D721Med (cell line): ENCODE measurements around the gene DCTPP1.
"Not testable (repeated sequence)": the region's sequence is repeated elsewhere in the genome, so short reads cannot be mapped to it uniquely, and the experiment has no call there.

Source experiments
- DNase-seq: peaks from one replicate; pipeline ENCODE4 v3.0.0; 2011; ENCODE audit warnings: low spot score; ENCODE audit not compliant: insufficient read length
- FAIRE-seq: peaks from 2 replicates; lab custom pipeline; 2011; peaks lifted over from hg19 to GRCh38; lab: Jason Lieb, UNC
- CTCF ChIP-seq: IDR thresholded peaks from 2 replicates; pipeline ENCODE4 v1.5.1; 2012; ENCODE audit warnings: mild to moderate bottlenecking, control low read depth; ENCODE audit not compliant: insufficient read depth; ENCODE audit errors: missing control alignments

The DCTPP1 gene

DNA sequence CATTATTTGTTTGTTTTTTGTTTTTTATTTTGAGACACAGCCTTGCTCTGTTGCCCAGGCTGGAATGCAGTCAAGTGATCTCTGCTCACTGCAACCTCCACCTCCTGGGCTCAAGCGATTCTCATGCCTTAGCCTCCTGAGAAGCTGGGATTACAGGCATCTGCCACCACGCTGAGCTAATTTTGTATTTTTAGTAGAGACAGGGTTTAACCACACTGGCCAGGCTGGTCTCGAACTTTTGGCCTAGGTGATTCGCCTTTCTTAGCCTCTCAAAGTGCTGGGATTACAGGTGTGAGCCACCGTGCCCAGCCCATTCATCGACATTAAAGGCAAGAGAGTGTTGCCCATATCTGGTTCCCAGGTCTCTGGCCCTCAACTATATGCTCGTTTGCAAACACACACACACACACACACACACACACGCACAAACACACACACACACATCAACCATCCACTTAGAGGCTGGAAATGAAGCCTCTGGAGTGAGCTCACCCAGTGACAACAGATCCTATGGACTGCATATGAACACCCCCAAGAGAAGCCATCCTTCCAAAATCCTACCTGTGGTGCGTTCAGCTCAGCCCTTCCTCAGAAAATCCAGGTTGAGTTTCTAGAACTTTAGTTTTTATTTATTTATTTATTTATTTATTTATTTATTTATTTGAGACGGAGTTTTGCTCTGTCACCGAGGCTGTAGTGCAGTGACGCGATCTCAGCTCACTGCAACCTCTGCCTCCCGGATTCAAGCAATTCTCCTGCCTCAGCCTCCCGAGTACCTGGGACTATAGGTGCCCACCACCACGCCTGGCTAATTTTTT lies 28.1 kb upstream of the DCTPP1 start:
- FAIRE-seq (no peak), DNase-seq (no peak)
- TF ChIP-seq CTCF = no peak

- no peak for TF ChIP-seq CTCF
- DNase-seq = no peak
- FAIRE-seq = no peak
Measured at GRCh38 chr16:30457256-30457655, 27.4 kb upstream of the DCTPP1 start.

DNA sequence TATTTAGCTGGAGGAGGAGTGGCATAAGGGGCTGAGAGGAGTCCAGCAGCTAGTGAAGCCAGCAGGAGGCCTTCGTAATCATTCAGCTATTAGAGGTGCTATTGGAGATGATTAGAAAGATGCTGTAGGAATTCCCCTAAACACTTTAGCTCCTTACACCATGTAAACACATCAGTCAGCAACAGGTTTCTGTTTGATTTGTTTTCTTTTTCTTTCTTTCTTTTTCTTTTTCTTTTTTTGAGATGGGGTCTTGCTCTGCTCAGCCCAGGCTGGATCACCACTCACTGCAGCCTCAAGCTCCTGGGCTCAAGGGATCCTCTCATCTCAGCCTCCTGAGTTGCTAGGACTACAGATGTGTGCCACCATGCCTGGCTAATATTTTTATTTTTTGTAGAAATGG lies 26.5 kb upstream of the DCTPP1 start:
- no peak for TF ChIP-seq CTCF
- no peak for DNase-seq

GRCh38 chr16:30452709-30453580 lies 23.1 kb upstream of the DCTPP1 start:
- not testable (repeated sequence) for FAIRE-seq, DNase-seq

More for the DNA sequence above, 26.5 kb upstream of the DCTPP1 start:
- no peak for FAIRE-seq

GRCh38 chr16:30449116-30449435 lies 19.2 kb upstream of the DCTPP1 start:
- DNase-seq (no peak), FAIRE-seq (no peak)
- TF ChIP-seq CTCF = no peak

DNA sequence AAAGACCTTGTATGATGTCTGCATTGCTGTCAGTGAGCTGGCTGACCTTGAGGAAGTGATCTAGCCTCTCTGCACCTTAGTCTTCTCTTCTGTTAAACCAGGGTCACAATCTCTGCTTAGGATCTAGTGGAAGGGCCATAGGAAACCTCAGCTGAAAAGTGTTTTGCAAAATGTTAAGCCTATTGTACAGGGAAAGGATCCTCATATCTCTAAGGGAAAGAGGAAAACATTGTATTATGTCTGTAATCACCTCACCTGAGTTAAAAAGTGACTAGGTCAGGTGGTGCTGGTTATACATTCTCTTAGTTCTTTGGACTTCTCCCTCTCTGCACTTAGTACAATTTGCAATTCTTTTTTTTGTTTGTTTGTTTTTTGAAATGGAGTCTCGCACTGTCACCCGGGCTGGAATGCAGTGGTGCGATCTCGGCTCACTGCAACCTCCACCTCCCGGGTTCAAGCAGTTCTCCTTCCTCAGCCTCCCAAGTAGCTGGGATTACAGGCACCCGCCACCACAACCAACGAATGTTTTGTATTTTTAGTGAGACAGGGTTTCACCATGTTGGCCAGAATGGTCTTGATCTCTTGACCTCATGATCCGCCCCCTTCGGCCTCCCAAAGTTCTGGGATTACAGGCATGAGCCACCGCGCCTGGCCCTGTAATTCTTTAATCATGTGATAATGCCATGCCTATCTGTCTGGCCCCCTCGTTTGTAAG lies 17.8 kb upstream of the DCTPP1 start:
- no peak for FAIRE-seq
- no peak for TF ChIP-seq CTCF
- DNase-seq = no peak

DNA sequence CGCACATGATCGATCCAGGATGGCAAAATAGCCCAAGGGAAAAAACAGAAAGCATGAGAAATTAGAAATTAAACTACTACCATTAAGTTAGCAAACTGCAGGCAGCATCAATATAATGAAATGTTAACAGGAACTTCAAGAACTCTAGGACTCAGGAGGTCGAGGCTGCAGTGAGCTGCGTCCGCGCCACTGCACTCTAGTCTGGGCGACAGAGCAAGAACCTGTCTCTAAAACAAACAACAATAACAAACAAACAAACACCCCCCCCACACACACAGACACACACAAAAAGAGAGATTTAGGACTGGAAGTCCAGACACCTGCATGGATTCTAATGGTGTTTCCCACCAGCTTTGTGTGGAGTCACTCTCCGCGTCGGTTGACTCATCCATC lies 16.4 kb upstream of the DCTPP1 start:
- DNase-seq (no peak), FAIRE-seq (no peak)
- TF ChIP-seq CTCF = no peak
